ENCODE results near the gene KICS2.
"Not testable (repeated sequence)": the region's sequence is repeated elsewhere in the genome, so short reads cannot be mapped to it uniquely, and the experiment has no call there.

Gene KICS2

DNA sequence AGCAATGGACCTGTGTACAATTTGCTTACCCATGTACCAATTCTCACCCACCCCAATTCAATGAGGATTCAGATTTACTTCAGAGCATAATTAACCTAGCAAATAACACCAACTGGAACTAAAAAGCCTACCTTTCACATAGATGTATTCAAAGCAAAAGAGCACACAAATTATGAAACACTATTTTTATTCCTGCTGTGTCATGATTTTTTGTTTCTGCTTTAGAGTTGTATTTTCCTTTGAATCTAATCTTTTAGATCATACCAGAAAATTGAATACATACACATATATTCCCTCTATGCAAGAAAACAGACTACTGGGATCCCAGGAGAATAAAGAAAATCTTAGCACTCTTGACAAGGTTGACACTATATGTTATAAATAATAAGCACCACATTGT lies 5.9 kb downstream of the KICS2 start:
- no peak for DNase-seq (ENCODE audit: low read depth)

DNA sequence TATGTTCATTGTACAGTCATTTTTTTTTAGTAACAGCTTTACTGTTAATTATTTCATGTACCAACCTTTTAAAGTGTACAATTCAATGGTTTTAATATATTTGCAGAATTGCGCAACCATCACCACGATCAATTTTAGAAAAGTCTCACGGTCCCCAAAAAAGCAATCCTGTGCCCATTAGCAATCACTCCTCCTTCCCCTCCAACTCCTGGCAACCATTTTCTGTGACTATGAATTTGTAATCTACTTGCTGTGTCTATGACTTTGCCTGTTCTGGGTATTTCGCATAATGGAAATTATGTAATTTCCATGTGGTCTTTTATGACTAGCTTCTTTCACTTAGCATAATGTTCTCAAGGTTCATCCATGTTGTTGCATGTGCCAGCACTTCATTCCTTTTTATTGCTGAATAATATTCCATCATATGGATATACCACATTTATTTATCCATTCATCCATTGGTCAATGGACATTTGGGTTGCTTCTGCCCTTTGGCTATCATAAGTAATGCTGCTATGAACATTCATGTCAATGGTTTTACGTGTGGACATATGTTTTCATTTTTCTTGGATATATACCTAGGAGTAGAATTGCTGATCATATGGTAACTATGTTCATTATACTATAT lies 9.9 kb downstream of the KICS2 start:
- no peak for DNase-seq (ENCODE audit: low read depth)

DNA sequence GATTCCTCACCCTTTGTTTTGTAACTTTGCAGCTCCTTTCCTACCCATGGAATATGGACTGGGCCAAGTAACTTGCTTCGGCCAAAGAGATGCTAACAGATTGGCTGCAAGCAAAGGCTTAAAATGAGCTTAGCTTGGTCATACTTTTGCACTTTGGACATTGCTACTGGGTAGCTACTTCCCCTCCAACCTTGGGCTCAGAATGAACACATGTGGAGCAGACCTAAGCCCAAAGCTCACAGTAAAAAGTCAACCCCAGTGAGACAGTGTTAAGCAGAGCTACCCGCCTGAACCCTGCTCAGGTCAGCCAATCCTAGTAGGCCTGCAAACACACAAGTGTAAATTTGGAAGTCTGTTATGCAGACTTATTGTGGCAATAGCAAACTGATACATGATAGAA lies 14.6 kb downstream of the KICS2 start:
- no peak for DNase-seq (ENCODE audit: low read depth)

GRCh38 chr12:64205542-64205941 lies 16.6 kb downstream of the KICS2 start:
- DNase-seq (ENCODE audit: low read depth) = no peak

DNA sequence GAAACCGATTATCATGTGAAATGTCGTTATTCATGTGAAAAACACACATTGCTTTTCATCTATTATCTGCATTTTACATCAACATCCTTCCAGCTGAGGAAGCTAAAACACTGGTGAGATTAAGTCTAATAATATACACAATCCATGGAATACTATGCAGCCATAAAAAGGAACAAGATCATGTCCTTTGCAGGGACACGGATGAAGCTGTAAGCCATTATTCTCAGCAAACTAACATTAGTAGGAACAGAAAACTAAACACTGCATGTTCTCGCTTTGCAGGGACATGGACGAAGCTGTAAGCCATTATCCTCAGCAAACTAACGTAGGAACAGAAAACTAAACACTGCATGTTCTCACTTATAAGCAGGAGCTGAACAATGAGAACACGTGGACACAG lies 18.3 kb downstream of the KICS2 start:
- no peak for DNase-seq (ENCODE audit: low read depth)

- no peak for DNase-seq (ENCODE audit: low read depth)
Observed at GRCh38 chr12:64203036-64203435, 19.1 kb downstream of the KICS2 start.

GRCh38 chr12:64195841-64196240 lies 26.3 kb downstream of the KICS2 start:
- DNase-seq (ENCODE audit: low read depth) = not testable (repeated sequence)

DNA sequence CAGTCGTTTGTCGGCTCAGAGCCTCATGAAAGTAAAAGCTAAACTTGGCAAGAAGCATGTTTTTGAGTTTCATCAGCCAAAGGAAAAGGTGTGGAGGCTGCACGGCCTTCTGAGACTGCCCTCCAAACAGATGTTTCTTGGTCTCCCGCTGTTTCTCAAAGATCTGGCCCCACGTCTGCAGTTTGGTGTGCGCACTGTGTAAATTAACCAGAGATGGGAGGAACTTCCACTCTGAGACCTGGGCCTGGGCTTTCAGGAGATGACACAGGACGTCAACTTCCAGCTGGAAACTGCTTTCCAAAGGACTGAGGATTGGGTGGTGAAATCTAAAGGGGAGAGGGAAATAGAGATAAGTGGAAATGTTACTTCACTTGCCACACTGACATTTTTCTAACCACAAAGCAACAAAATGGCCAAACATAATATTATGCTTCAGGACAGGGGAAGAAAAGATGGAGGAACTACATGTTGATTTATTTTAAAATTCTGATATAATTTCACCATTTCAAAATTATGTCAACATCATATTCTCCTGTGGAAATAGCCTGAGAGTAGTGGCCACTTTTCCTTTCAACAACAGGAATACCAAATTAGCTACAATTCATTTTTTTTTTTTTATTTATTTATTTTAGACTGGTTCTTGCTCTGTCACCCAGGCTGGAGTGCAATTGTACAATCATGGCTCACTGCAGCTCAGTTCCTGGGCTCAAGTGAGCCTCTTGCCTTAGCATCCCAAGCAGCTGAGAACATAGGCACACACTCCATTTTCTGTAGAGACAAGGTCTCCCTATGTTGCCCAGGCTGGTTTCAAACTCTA lies 27.6 kb downstream of the KICS2 start:
- peak; percentile 27 for DNase-seq (ENCODE audit: low read depth)

- DNase-seq (ENCODE audit: low read depth) = no peak
Observed at GRCh38 chr12:64193931-64194330, 28.2 kb downstream of the KICS2 start.

- DNase-seq (ENCODE audit: low read depth) = no peak
Observed at GRCh38 chr12:64192644-64193444, 29.3 kb downstream of the KICS2 start.

- DNase-seq (ENCODE audit: low read depth) = no peak
Observed at GRCh38 chr12:64190140-64190539, 32.0 kb downstream of the KICS2 start.

DNA sequence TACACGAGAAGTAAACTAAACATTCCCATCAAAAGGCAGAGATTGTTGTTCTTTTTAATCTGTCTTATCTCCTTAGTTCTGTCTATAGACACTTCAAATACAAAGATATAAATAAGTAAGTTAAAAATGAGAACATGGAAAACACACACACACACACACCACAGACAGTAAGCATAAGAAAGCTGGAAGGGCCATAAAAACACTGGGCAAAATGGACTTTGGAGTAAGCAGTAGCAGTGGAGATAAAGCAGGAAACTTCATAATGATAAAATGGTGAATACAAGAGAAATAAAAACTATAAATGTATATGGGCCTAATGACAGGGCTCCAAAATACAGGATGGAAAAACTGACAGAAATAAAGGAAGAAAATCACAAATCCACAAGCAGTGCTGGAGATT lies 32.6 kb downstream of the KICS2 start:
- DNase-seq (ENCODE audit: low read depth) = no peak

- DNase-seq (ENCODE audit: low read depth) = peak; percentile 46
Observed at GRCh38 chr12:64187794-64188193, 34.3 kb downstream of the KICS2 start.

DNA sequence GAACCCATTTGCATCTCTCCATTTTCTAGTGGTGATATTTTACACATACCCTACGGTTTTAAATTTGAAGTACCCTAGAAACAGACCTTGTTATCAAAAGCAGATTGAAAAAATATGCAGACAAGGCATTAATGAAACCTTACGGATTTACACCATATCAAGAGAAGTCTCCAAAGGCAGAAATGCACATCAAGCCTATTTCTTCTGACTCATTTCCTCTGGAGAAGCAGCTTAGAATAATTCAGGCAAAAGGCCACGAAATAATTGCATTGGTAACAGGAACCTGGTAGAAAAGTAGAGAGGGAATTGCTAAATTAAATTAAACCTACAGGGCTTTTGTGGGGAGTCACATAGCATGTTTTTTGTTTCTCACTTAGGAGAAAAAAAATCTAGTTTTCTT lies 34.7 kb downstream of the KICS2 start:
- peak; percentile 87 for DNase-seq (ENCODE audit: low read depth)

DNA sequence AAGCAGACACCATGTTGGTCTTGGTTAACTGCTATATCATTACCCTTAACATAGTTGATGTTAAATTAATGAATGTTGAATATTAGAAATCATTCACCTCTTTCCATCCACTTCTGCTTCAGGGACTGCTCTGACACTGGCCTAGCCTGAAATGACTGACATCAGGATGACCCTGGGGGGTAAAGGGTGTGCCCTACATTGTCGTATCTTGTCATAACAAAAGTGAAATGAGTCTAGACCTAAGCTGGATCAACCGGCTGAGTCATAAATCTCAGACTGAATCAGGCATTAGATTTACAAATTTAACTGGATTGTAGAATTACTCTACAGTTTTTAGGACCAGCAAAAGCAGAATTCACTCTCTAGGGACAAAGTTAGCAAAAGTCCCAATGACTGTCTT lies 35.3 kb downstream of the KICS2 start:
- DNase-seq (ENCODE audit: low read depth) = peak; percentile 71

DNA sequence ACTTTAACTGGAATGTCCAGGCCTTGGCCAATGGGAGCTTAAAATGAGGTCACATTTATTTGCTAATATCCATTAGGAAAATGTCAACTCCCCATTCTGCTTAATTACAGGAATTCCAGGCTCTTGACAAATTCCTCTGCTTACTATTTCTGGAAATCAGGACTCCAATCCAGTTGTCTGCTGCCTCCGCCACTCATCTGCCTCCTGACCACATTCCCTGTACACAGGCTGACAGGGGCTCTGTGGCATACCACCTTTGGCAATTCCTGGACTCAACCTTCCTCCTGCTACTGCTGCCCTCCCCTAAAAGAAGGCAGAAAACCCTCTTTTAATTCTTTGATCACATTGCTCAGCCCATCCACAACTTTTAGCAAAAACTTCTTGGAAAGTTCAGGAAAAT lies 37.9 kb downstream of the KICS2 start:
- no peak for DNase-seq (ENCODE audit: low read depth)

DNA sequence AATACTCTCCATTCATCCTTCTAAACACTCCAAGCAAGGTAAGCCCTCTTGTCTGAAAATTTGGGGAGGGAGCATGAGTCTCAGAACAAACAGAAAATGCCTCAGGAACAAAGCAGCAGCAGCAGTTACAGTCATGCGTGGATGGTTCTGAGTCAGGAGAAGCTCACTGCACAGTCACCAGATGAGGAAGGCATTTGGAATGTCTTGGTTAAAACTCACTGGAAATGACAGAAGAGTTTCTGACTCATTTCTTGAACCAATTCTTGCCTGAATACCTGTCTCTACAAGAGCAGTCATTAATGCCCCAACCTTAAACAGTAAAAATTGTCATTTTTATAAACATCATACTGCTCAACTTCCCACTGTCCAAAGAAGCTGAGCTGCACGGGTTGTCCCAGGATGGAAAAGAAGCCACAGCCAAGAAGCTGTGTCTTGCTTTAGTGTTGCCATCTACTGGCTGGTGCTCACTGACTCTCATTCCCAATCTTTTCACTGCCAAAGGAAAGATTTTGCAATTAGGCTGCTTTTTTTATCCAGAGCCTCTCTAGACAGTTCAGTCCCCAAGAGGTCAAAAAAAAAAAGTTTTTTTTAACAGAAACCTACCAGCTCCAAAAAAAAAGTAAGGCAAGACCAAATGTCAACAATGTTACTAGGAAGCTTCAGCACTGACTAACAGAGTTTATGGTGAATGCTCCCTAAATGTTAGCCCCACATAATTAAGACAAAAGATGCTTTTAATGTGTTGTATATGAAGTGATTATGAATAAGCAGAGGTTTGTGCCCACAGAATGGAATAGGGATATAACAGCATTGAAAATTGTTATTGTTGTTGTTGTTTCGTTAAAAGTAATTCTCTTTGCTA lies 40.4 kb downstream of the KICS2 start:
- DNase-seq (ENCODE audit: low read depth) = peak; percentile 97

DNA sequence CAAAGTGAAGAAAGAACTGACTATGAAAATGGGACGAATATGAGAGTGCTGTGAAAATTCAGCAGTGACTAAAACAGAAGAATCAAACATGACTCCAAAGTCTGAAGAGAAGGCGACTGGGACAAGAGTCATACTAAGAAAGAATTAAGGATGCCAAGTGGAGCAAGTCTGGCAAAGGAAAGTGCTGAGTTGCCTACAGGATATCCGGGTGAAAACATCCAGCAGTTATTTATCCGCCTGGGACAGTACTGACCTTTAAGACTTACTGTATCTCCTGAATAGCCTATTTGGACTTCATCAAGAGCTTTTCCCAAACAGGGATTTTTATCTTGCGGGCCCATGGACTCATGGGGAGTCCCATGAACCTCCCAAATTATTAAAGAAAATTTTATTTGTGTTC lies 41.1 kb downstream of the KICS2 start:
- DNase-seq (ENCODE audit: low read depth) = peak; percentile 71

- peak; percentile 86 for DNase-seq (ENCODE audit: low read depth)
Observed at GRCh38 chr12:64178122-64178521, 44.0 kb downstream of the KICS2 start.

GRCh38 chr12:64177001-64177400 lies 45.1 kb downstream of the KICS2 start:
- no peak for DNase-seq (ENCODE audit: low read depth)

GRCh38 chr12:64175254-64175945 lies 46.7 kb downstream of the KICS2 start:
- peak; percentile 56 for DNase-seq (ENCODE audit: low read depth)

All from iris pigment epithelial cell (primary cell).